ENCODE measurements around the gene NUDT22.

Gene NUDT22

GRCh38 chr11:64253481-64253880, 27.4 kb downstream of the NUDT22 start:
- peaks cover 9% of the 10 kb centered on the region; the same call in 1 of the 2 replicates for H3K79me2 ChIP-seq (ENCODE audit: insufficient read depth, low read length)
- H4K20me1 ChIP-seq (ENCODE audit: low read depth, low read length): no peaks in the 10 kb centered on the region
- H3F3A ChIP-seq (ENCODE audit: insufficient read depth): 0 out of 2 replicates have a peak, but pooled peaks cover 3% of the 10 kb centered on the region
- no peak overlapping the region for H3K9ac ChIP-seq (ENCODE audit: low read length)
- H3K4me3 ChIP-seq (ENCODE audit: insufficient read depth, low read length, poor library complexity, severe bottlenecking): no peak overlapping the region
- no peaks in the 10 kb centered on the region for H3K36me3 ChIP-seq (ENCODE audit: low read length)
- no peak overlapping the region for H2AFZ ChIP-seq (ENCODE audit: low read depth, low read length, severe bottlenecking)
- no peak overlapping the region for H3K4me2 ChIP-seq (ENCODE audit: low read depth, low read length, poor library complexity, severe bottlenecking)
- H3K9me3 ChIP-seq (ENCODE audit: insufficient read depth, low read length): no peaks in the 10 kb centered on the region
- H3K27ac ChIP-seq (ENCODE audit: low read depth, low read length): no peak overlapping the region
- no peaks in the 10 kb centered on the region for H3K27me3 ChIP-seq (ENCODE audit: low read length)
- no peak for TF ChIP-seq EZH2phosphoT487 (conservative IDR thresholded peaks at IDR 0.05; ENCODE audit: low read length)
- no peak for TF ChIP-seq CTCF (IDR thresholded peaks at IDR 0.05; ENCODE audit: insufficient read depth, low read length, poor library complexity, severe bottlenecking)
- no peaks in the 10 kb centered on the region for H3K9me2 ChIP-seq (replicated peaks; ENCODE audit: insufficient read depth, low read length)

GRCh38 chr11:64254326-64254725, 28.3 kb downstream of the NUDT22 start:
- H2AFZ ChIP-seq (ENCODE audit: low read depth, low read length, severe bottlenecking): no peak overlapping the region
- H3K79me2 ChIP-seq (ENCODE audit: insufficient read depth, low read length): peaks cover 9% of the 10 kb centered on the region; the same call in 1 of the 2 replicates
- no peaks in the 10 kb centered on the region for H3K9me3 ChIP-seq (ENCODE audit: insufficient read depth, low read length)
- no peak overlapping the region for H3K27ac ChIP-seq (ENCODE audit: low read depth, low read length)
- H3K36me3 ChIP-seq (ENCODE audit: low read length): no peaks in the 10 kb centered on the region
- H3K4me3 ChIP-seq (ENCODE audit: insufficient read depth, low read length, poor library complexity, severe bottlenecking): no peak overlapping the region
- H3K4me2 ChIP-seq (ENCODE audit: low read depth, low read length, poor library complexity, severe bottlenecking): no peak overlapping the region
- no peaks in the 10 kb centered on the region for H4K20me1 ChIP-seq (ENCODE audit: low read depth, low read length)
- no peaks in the 10 kb centered on the region for H3K9me2 ChIP-seq (replicated peaks; ENCODE audit: insufficient read depth, low read length)
- TF ChIP-seq EZH2phosphoT487 (conservative IDR thresholded peaks at IDR 0.05; ENCODE audit: low read length) (no peak), CTCF (IDR thresholded peaks at IDR 0.05; ENCODE audit: insufficient read depth, low read length, poor library complexity, severe bottlenecking) (no peak)
- H3K27me3 ChIP-seq (ENCODE audit: low read length): no peaks in the 10 kb centered on the region
- H3K9ac ChIP-seq (ENCODE audit: low read length): no peak overlapping the region
- 0 out of 2 replicates have a peak, but pooled peaks cover 3% of the 10 kb centered on the region for H3F3A ChIP-seq (ENCODE audit: insufficient read depth)

GRCh38 chr11:64255135-64256128, 29.4 kb downstream of the NUDT22 start:
- Histone ChIP-seq H3K79me2 (ENCODE audit: insufficient read depth, low read length) (peaks cover 9% of the 10 kb centered on the region; the same call in 1 of the 2 replicates), H3K4me2 (ENCODE audit: low read depth, low read length, poor library complexity, severe bottlenecking) (no peak overlapping the region), H3K9me2 (replicated peaks; ENCODE audit: insufficient read depth, low read length) (no peaks in the 10 kb centered on the region), H3K9me3 (ENCODE audit: insufficient read depth, low read length) (no peaks in the 10 kb centered on the region), H3F3A (ENCODE audit: insufficient read depth) (0 out of 2 replicates have a peak, but pooled peaks cover 3% of the 10 kb centered on the region), H3K36me3 (ENCODE audit: low read length) (no peaks in the 10 kb centered on the region), H3K27me3 (ENCODE audit: low read length) (no peaks in the 10 kb centered on the region), H4K20me1 (ENCODE audit: low read depth, low read length) (no peaks in the 10 kb centered on the region), H3K4me3 (ENCODE audit: insufficient read depth, low read length, poor library complexity, severe bottlenecking) (no peak overlapping the region), H3K27ac (ENCODE audit: low read depth, low read length) (no peak overlapping the region), H3K9ac (ENCODE audit: low read length) (no peak overlapping the region), H2AFZ (ENCODE audit: low read depth, low read length, severe bottlenecking) (no peak overlapping the region)
- no peak for TF ChIP-seq CTCF (IDR thresholded peaks at IDR 0.05; ENCODE audit: insufficient read depth, low read length, poor library complexity, severe bottlenecking)
- no peak for TF ChIP-seq EZH2phosphoT487 (conservative IDR thresholded peaks at IDR 0.05; ENCODE audit: low read length)
